Lower leg skin (tissue), 3 donors: ENCODE data around the gene TSG101.

Experiments
- POLR2A ChIP-seq, 2 donors: fragments of 450-650 bp; IDR thresholded peaks; one replicate each; pipeline ENCODE4 v1.6.1; 2016 to 2017; ENCODE audit warnings: antibody characterized with exemption in 2 of 2, mild to moderate bottlenecking in 1 of 2, moderate library complexity in 1 of 2
- TF ChIP-seq, protein P1 (sequence below), 3 donors: fragments of 450-650 bp; IDR thresholded peaks; one replicate each; pipeline ENCODE4 v1.5.1; 2016; ENCODE audit warnings: antibody characterized with exemption in 3 of 3, mild to moderate bottlenecking in 3 of 3, moderate library complexity in 2 of 3

DNA sequence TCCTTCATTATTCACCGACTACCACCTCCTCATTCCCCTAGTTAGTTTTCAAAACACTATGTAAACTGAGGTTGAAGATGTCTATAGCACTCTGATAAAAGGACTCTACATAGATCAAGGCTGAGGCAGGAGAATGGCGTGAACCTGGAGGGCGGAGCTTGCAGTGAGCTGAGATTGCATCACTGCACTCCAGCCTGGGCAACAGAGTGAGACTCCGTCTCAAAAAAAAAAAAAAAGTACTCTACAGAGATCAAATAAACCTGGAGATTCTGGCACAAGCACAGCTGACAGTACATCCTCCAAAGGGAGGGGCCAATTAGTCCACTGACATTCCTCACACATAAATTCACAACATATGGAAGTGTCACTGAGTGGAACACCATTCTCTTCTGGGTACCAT is 31.0 kb downstream of the TSG101 start:
- TF ChIP-seq, protein P1, sequence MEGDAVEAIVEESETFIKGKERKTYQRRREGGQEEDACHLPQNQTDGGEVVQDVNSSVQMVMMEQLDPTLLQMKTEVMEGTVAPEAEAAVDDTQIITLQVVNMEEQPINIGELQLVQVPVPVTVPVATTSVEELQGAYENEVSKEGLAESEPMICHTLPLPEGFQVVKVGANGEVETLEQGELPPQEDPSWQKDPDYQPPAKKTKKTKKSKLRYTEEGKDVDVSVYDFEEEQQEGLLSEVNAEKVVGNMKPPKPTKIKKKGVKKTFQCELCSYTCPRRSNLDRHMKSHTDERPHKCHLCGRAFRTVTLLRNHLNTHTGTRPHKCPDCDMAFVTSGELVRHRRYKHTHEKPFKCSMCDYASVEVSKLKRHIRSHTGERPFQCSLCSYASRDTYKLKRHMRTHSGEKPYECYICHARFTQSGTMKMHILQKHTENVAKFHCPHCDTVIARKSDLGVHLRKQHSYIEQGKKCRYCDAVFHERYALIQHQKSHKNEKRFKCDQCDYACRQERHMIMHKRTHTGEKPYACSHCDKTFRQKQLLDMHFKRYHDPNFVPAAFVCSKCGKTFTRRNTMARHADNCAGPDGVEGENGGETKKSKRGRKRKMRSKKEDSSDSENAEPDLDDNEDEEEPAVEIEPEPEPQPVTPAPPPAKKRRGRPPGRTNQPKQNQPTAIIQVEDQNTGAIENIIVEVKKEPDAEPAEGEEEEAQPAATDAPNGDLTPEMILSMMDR (IDR thresholded peaks at IDR 0.05): no peak
- no peak for TF ChIP-seq POLR2A (IDR thresholded peaks at IDR 0.05)
